Fibroblast of upper back skin (primary cell): Measurements from ENCODE around the gene ARL2BP.

Source experiments
- DNase-seq: peaks from one replicate; pipeline ENCODE4 v3.0.0-alpha.2; 2013

Gene ARL2BP

GRCh38 chr16:57236022-57236350 lies 9.1 kb upstream of the ARL2BP start:
- no peak for DNase-seq

GRCh38 chr16:57238682-57239081 lies 6.4 kb upstream of the ARL2BP start:
- DNase-seq: no peak

- no peak for DNase-seq
These were observed 6.0 kb upstream of the ARL2BP start for GRCh38 chr16:57239107-57239506.

- DNase-seq: no peak
These were observed 4.2 kb upstream of the ARL2BP start for GRCh38 chr16:57240851-57241250.

- DNase-seq: no peak
These were observed 2.4 kb upstream of the ARL2BP start for GRCh38 chr16:57242650-57243049.

GRCh38 chr16:57244463-57244766 lies 644 bp upstream of the ARL2BP start:
- DNase-seq: no peak

- no peak for DNase-seq
These were observed 534 bp downstream of the ARL2BP start for GRCh38 chr16:57245472-57246113.

- DNase-seq: no peak
These were observed 6.3 kb downstream of the ARL2BP start for GRCh38 chr16:57251352-57251751.

- DNase-seq: no peak
These were observed 7.2 kb downstream of the ARL2BP start for GRCh38 chr16:57252148-57252721.

- DNase-seq: no peak
These were observed 8.4 kb downstream of the ARL2BP start for GRCh38 chr16:57253466-57253865.

GRCh38 chr16:57255686-57256415 lies 10.8 kb downstream of the ARL2BP start:
- no peak for DNase-seq

- no peak for DNase-seq
These were observed 11.7 kb downstream of the ARL2BP start for GRCh38 chr16:57256601-57257395.

GRCh38 chr16:57257455-57258070 lies 12.5 kb downstream of the ARL2BP start:
- no peak for DNase-seq

GRCh38 chr16:57258226-57258909 lies 13.3 kb downstream of the ARL2BP start:
- DNase-seq: no peak

- no peak for DNase-seq
These were observed 13.9 kb downstream of the ARL2BP start for GRCh38 chr16:57258910-57259475.

- peak; percentile 66 for DNase-seq
These were observed 15.4 kb downstream of the ARL2BP start for GRCh38 chr16:57260294-57260929.

- DNase-seq: no peak
These were observed 16.7 kb downstream of the ARL2BP start for GRCh38 chr16:57261806-57262205.

GRCh38 chr16:57262841-57263540 lies 17.9 kb downstream of the ARL2BP start:
- DNase-seq: no peak

- DNase-seq: no peak
These were observed 18.7 kb downstream of the ARL2BP start for GRCh38 chr16:57263541-57264351.

GRCh38 chr16:57264381-57264780 lies 19.3 kb downstream of the ARL2BP start:
- DNase-seq: no peak
